ENCODE data around the gene RBBP6.
A peak's percentile ranks its signal among the peaks of the same experiment; 100 is the strongest.
"Not testable (repeated sequence)": the region's sequence is repeated elsewhere in the genome, so short reads cannot be mapped to it uniquely, and the experiment has no call there.

RBBP6 gene

GRCh38 chr16:24572069-24572468 lies 32.7 kb downstream of the RBBP6 start:
- no peak for TF ChIP-seq CTCF (conservative IDR thresholded peaks at IDR 0.05; ENCODE audit: low read depth)
- no peak for DNase-seq (ENCODE audit: low spot score)
- H3K27ac ChIP-seq = no peak overlapping the region; the same call in 1 of the 2 replicates
- POLR2A ChIA-PET (ENCODE audit: low non-redundant PET) = no interaction called here
- CTCF ChIA-PET = interaction anchor here (0.6 kb wide), 1 partner anchor 262 kb away, joined by 4 read pairs; no protein-coding TSS in a partner anchor

- no peak for TF ChIP-seq CTCF (conservative IDR thresholded peaks at IDR 0.05; ENCODE audit: low read depth)
- DNase-seq (ENCODE audit: low spot score) = no peak
- H3K27ac ChIP-seq = no peak overlapping the region
- ChIA-PET POLR2A (ENCODE audit: low non-redundant PET) (no interaction called here), CTCF (interaction anchor here (0.6 kb wide), 1 partner anchor 78 kb away, joined by 5 read pairs; no protein-coding TSS in a partner anchor)
Observed at GRCh38 chr16:24573141-24573540, 33.8 kb downstream of the RBBP6 start.

- CTCF ChIA-PET; DNase-seq (ENCODE audit: low spot score); H3K27ac ChIP-seq; POLR2A ChIA-PET (ENCODE audit: low non-redundant PET): not testable (repeated sequence)
Observed at GRCh38 chr16:24574515-24575485, 35.4 kb downstream of the RBBP6 start.

- DNase-seq (ENCODE audit: low spot score); POLR2A ChIA-PET (ENCODE audit: low non-redundant PET); H3K27ac ChIP-seq: not testable (repeated sequence)
- CTCF ChIA-PET = interaction anchor here (0.7 kb wide), 1 partner anchor 313 kb away, joined by 3 read pairs; no protein-coding TSS in a partner anchor
Observed at GRCh38 chr16:24575791-24576190, 36.4 kb downstream of the RBBP6 start.

- ChIA-PET CTCF (interaction anchor here (0.7 kb wide), 1 partner anchor 438 kb away, joined by 3 read pairs; no protein-coding TSS in a partner anchor), POLR2A (ENCODE audit: low non-redundant PET) (no interaction called here)
- no peak for TF ChIP-seq CTCF (conservative IDR thresholded peaks at IDR 0.05; ENCODE audit: low read depth)
- no peak for DNase-seq (ENCODE audit: low spot score)
- H3K27ac ChIP-seq = no peak overlapping the region
Observed at GRCh38 chr16:24577167-24577566, 37.8 kb downstream of the RBBP6 start.

GRCh38 chr16:24580665-24581064 lies 41.3 kb downstream of the RBBP6 start:
- H3K27ac ChIP-seq = no peak overlapping the region
- DNase-seq (ENCODE audit: low spot score) = peak; percentile 27
- TF ChIP-seq CTCF (conservative IDR thresholded peaks at IDR 0.05; ENCODE audit: low read depth) = peak; percentile 24; the same call in 1 of the 2 replicates
- ChIA-PET CTCF (interaction anchor here (0.6 to 2.1 kb wide), 7 partner anchors 12 to 476 kb away, joined by 3 to 16 read pairs (median 4); no protein-coding TSS in a partner anchor), POLR2A (ENCODE audit: low non-redundant PET) (interaction anchor here (0.8 kb wide), 1 partner anchor 245 kb away, joined by 7 read pairs; no protein-coding TSS in a partner anchor)

- CTCF ChIA-PET = no interaction called here
Observed at GRCh38 chr16:24583494-24583893, 44.1 kb downstream of the RBBP6 start.

More at GRCh38 chr16:24583494-24583893, 44.1 kb downstream of the RBBP6 start:
- DNase-seq (ENCODE audit: low spot score) = no peak
- TF ChIP-seq CTCF (conservative IDR thresholded peaks at IDR 0.05; ENCODE audit: low read depth) = no peak
- no peak overlapping the region for H3K27ac ChIP-seq
- POLR2A ChIA-PET (ENCODE audit: low non-redundant PET) = no interaction called here
